Measurements from ENCODE around the gene ANKS6. TPM values are rescaled to one million over a fixed set of nuclear protein-coding genes. Genes with fewer than 3 reads are reported as not detected.

The ANKS6 gene
- total RNA-seq, 2 experiments from 2014 or later: 5.6 to 5.9 TPM

- ChIA-PET POLR2A (no interaction called here), CTCF (no interaction called here)
- H3K4me1 Mint-ChIP-seq: no peaks in the 10 kb centered on the region
- DNase-seq: no peak
- no peak overlapping the region for H3K27ac Mint-ChIP-seq
- no peaks in the 10 kb centered on the region for H3K9me3 Mint-ChIP-seq
- no peak overlapping the region for H3K4me3 Mint-ChIP-seq
- H3K36me3 Mint-ChIP-seq (ENCODE audit: low read depth): peaks cover 3% of the 10 kb centered on the region
- no peaks in the 10 kb centered on the region for H3K27me3 Mint-ChIP-seq
Observed at GRCh38 chr9:98772364-98773155, 23.8 kb downstream of the ANKS6 start.

DNA sequence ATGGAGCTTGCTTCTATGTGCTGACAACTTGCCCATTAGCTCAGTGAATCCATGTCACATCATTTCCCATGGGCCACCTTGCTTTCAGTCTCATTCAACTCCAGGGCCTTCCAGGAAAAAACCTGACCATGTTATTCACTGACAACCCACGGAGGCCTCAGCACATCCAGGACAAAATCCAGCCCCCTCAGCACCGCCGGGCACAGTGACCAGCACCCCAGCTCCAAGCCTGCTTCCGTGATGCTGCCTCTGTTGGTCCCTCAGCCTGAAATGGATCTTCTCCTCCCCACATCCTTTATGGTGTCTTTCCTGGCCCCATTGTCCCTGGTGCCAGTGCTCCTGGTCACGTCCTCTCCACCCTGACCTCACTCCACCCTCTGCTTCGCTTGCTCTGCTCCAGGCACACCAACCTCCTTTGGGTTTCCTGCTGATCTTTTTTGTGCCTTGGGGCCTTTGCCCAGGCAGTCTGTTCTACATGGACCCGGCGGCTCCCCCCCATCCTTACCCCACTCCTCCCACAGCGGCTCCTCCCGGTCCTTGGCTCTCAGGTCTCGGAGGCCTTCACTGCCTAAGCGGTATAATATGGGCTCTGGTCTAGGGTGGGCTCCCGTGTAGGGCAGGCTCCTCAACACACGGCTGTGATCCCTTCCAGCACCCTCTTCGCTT is 25.0 kb downstream of the ANKS6 start:
- no peaks in the 10 kb centered on the region for H3K27me3 Mint-ChIP-seq
- no peaks in the 10 kb centered on the region for H3K9me3 Mint-ChIP-seq
- no peaks in the 10 kb centered on the region for H3K4me1 Mint-ChIP-seq
- H3K27ac Mint-ChIP-seq: no peak overlapping the region
- H3K4me3 Mint-ChIP-seq: no peak overlapping the region
- peaks cover 3% of the 10 kb centered on the region for H3K36me3 Mint-ChIP-seq (ENCODE audit: low read depth)
- DNase-seq: no peak
- CTCF ChIA-PET: no interaction called here
- POLR2A ChIA-PET: no interaction called here

- Mint-ChIP-seq H3K27ac (no peak overlapping the region), H3K9me3 (no peaks in the 10 kb centered on the region), H3K4me1 (no peaks in the 10 kb centered on the region), H3K27me3 (no peaks in the 10 kb centered on the region), H3K4me3 (no peak overlapping the region), H3K36me3 (ENCODE audit: low read depth) (peaks cover 3% of the 10 kb centered on the region)
- DNase-seq: no peak
- CTCF ChIA-PET: no interaction called here
- POLR2A ChIA-PET: no interaction called here
Observed at GRCh38 chr9:98770717-98771116, 25.6 kb downstream of the ANKS6 start.

DNA sequence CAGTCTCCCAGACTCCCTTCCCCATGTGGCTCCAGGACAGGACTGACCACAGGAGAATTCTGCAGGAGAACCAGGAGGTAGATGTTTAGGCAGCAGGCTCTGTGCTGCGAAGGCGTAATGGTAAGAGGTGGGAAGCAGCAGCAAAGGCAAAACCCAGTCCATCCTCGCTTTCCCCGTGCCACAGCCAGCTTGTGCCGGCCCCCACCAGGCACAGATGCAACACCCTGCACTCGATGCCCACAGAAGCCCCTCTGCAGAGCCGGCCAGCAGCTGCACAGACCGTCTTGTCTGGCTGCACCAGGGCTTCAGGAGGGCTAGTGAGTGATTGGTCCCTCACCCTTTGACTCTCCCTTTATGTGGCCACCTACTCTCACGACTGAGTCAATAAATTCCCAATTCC is 28.0 kb downstream of the ANKS6 start:
- DNase-seq: no peak
- POLR2A ChIA-PET: no interaction called here
- no peaks in the 10 kb centered on the region for H3K4me1 Mint-ChIP-seq
- peaks cover 3% of the 10 kb centered on the region for H3K36me3 Mint-ChIP-seq (ENCODE audit: low read depth)
- no peaks in the 10 kb centered on the region for H3K9me3 Mint-ChIP-seq
- no peaks in the 10 kb centered on the region for H3K27me3 Mint-ChIP-seq
- H3K4me3 Mint-ChIP-seq: no peak overlapping the region
- CTCF ChIA-PET: no interaction called here
- no peak overlapping the region for H3K27ac Mint-ChIP-seq

DNA sequence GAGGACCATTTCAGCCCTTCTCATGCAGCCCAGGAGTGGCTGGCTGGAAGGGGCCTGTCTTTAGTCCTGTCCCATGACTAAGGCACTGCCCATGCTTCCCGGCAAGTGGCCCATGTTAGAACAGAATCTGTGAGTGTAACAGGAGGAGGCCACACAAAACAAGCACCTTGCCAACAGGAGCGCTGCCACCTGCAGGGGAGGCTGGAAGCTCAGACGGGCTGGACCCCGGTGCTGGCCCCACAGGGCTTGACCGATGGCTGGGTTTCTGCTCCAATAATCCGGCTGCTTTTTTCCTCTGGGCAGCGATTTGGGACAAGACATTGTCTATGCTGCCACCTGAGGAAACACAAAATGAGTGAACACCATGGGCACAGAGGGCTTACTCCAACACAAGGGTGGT is 28.4 kb downstream of the ANKS6 start:
- POLR2A ChIA-PET: no interaction called here
- Mint-ChIP-seq H3K36me3 (ENCODE audit: low read depth) (peaks cover 3% of the 10 kb centered on the region), H3K27ac (no peak overlapping the region), H3K27me3 (no peaks in the 10 kb centered on the region), H3K4me3 (no peak overlapping the region), H3K4me1 (no peaks in the 10 kb centered on the region), H3K9me3 (no peaks in the 10 kb centered on the region)
- DNase-seq: no peak
- CTCF ChIA-PET: no interaction called here

DNA sequence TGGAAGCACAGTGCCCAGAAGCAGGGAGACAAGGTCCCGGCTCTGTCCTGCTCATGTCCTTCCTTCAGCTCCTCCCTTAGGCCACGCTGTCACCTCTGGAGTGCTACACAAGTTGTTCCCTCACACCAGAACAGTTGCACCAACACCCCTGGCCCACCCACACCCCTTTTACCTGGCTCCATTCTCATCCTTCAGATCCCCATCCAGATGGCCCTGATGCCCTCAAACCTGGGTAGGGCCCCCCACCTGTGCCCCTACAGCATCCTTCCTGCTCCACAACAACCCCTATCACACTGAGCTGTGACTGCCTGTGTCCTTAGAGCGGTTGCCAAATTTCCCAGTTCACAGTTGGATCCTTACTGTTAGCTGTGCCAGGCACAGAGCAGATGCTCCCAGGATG is 29.2 kb downstream of the ANKS6 start:
- no peak overlapping the region for H3K4me3 Mint-ChIP-seq
- no peaks in the 10 kb centered on the region for H3K4me1 Mint-ChIP-seq
- peaks cover 3% of the 10 kb centered on the region for H3K36me3 Mint-ChIP-seq (ENCODE audit: low read depth)
- no peak overlapping the region for H3K27ac Mint-ChIP-seq
- ChIA-PET POLR2A (no interaction called here), CTCF (interaction anchor here (2.2 kb wide), 1 partner anchor 8 kb away, joined by 11 read pairs; no protein-coding TSS in a partner anchor)
- H3K9me3 Mint-ChIP-seq: no peaks in the 10 kb centered on the region
- no peaks in the 10 kb centered on the region for H3K27me3 Mint-ChIP-seq
- DNase-seq: no peak

DNA sequence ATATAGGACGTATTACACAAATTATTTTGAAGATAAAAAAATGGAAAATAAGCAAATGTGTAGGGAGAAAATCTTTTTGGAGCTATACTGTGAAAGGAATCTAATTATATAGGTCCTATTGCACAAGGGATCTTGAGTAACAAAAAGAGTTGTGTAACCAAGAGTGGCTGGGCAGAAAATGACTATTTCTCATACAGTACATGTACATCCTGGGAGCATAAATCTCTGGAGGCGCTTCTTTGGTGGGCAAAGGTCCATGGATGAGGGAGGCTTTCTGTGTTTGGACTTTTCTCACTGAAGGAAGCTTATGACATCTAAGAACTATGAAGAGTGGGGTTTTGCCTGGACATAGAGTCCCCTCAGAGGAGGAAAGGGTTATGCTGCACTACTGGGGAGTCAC is 29.8 kb downstream of the ANKS6 start:
- DNase-seq: no peak
- Mint-ChIP-seq H3K27me3 (no peaks in the 10 kb centered on the region), H3K4me1 (no peaks in the 10 kb centered on the region), H3K27ac (no peak overlapping the region), H3K4me3 (no peak overlapping the region), H3K36me3 (ENCODE audit: low read depth) (peaks cover 3% of the 10 kb centered on the region), H3K9me3 (no peaks in the 10 kb centered on the region)
- POLR2A ChIA-PET: no interaction called here
- CTCF ChIA-PET: interaction anchor here (1.1 to 2.2 kb wide), 2 partner anchors 8 to 11 kb away, joined by 3 to 11 read pairs; no protein-coding TSS in a partner anchor

DNA sequence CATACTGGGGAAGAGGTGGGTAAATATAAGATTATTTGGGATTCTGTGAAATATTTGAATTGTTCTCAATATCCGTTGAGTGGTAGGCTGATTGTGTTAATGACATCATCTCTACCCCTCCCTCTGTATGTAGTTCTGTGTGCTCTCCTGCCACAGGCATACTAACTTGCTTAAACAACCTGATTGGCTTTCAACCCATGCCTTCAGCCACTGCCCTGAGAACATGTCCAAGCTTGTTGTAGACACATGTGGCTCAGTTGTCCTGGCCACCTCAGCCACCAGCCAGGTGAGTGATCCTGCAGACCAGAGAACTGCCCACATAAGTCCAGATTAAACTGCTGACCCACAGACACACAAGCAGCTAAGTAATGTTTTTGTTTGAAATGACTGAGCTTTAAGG is 31.1 kb downstream of the ANKS6 start:
- Mint-ChIP-seq H3K9me3 (no peaks in the 10 kb centered on the region), H3K4me3 (no peak overlapping the region), H3K4me1 (no peaks in the 10 kb centered on the region), H3K36me3 (ENCODE audit: low read depth) (peaks cover 1% of the 10 kb centered on the region), H3K27me3 (no peaks in the 10 kb centered on the region), H3K27ac (no peak overlapping the region)
- ChIA-PET CTCF (interaction anchor here (2.2 kb wide), 1 partner anchor 10 kb away, joined by 11 read pairs; no protein-coding TSS in a partner anchor), POLR2A (no interaction called here)
- no peak for DNase-seq

GRCh38 chr9:98763986-98764745 is 32.2 kb downstream of the ANKS6 start:
- no peaks in the 10 kb centered on the region for H3K4me1 Mint-ChIP-seq
- no peaks in the 10 kb centered on the region for H3K9me3 Mint-ChIP-seq
- no peaks in the 10 kb centered on the region for H3K36me3 Mint-ChIP-seq (ENCODE audit: low read depth)

GRCh38 chr9:98760231-98760630 is 36.1 kb downstream of the ANKS6 start:
- Mint-ChIP-seq H3K36me3 (ENCODE audit: low read depth) (peaks cover 4% of the 10 kb centered on the region), H3K27me3 (no peaks in the 10 kb centered on the region), H3K4me3 (no peak overlapping the region), H3K4me1 (no peaks in the 10 kb centered on the region), H3K27ac (no peak overlapping the region), H3K9me3 (peaks cover 9% of the 10 kb centered on the region)
- POLR2A ChIA-PET: no interaction called here
- CTCF ChIA-PET: interaction anchor here (2.5 kb wide), 1 partner anchor 15 kb away, joined by 7 read pairs; no protein-coding TSS in a partner anchor
- DNase-seq: no peak

More at GRCh38 chr9:98763986-98764745, 32.2 kb downstream of the ANKS6 start:
- H3K4me3 Mint-ChIP-seq: no peak overlapping the region
- ChIA-PET POLR2A (no interaction called here), CTCF (no interaction called here)
- no peak for DNase-seq
- no peak overlapping the region for H3K27ac Mint-ChIP-seq
- no peaks in the 10 kb centered on the region for H3K27me3 Mint-ChIP-seq

GRCh38 chr9:98755006-98755618 is 41.2 kb downstream of the ANKS6 start:
- POLR2A ChIA-PET: no interaction called here
- no peak overlapping the region for H3K4me3 Mint-ChIP-seq
- H3K4me1 Mint-ChIP-seq: no peaks in the 10 kb centered on the region
- DNase-seq: no peak
- peaks cover 9% of the 10 kb centered on the region for H3K9me3 Mint-ChIP-seq
- H3K36me3 Mint-ChIP-seq (ENCODE audit: low read depth): peaks cover 4% of the 10 kb centered on the region
- CTCF ChIA-PET: no interaction called here
- no peak overlapping the region for H3K27ac Mint-ChIP-seq
- no peaks in the 10 kb centered on the region for H3K27me3 Mint-ChIP-seq

DNA sequence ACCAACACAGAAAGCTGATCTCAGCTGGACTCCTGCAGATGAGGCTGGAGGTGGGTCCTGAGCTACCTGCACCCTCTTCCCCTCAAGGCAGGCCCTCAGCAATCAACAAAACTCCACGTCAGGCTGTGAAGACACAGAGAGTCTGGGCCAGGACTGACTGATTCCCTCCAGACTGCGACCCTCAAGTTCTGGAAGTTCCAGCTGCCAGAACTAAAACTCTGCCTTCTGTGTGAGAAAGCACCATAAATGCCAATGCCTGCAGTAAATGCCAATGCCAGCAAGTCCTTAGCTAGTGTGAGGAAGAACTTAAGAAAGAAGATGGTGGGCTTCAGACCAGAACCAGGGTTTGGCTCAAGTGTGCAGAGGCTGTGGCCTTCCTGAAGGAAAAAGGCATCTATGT is 45.1 kb downstream of the ANKS6 start:
- H3K27me3 Mint-ChIP-seq: no peaks in the 10 kb centered on the region
- no peaks in the 10 kb centered on the region for H3K36me3 Mint-ChIP-seq (ENCODE audit: low read depth)
- no peak overlapping the region for H3K4me3 Mint-ChIP-seq
- CTCF ChIA-PET: no interaction called here
- POLR2A ChIA-PET: no interaction called here
- no peak overlapping the region for H3K27ac Mint-ChIP-seq
- no peak for DNase-seq
- no peaks in the 10 kb centered on the region for H3K4me1 Mint-ChIP-seq
- H3K9me3 Mint-ChIP-seq: no peaks in the 10 kb centered on the region
